ENCODE data around the gene LGI2. TPM values are rescaled to one million over a fixed set of nuclear protein-coding genes. Genes with fewer than 3 reads are reported as not detected.
"Not testable (repeated sequence)": the region's sequence is repeated elsewhere in the genome, so short reads cannot be mapped to it uniquely, and the experiment has no call there.

Gene LGI2
- polyA plus RNA-seq, 1 donor, result 26.7 TPM

GRCh38 chr4:25052037-25052436, 21.3 kb upstream of the LGI2 start:
- DNase-seq, result not testable (repeated sequence)

GRCh38 chr4:25051534-25051933, 20.8 kb upstream of the LGI2 start:
- DNase-seq, result no peak

GRCh38 chr4:25050370-25051078, 19.8 kb upstream of the LGI2 start:
- DNase-seq, result no peak

GRCh38 chr4:25043548-25043947, 12.8 kb upstream of the LGI2 start:
- DNase-seq, result no peak

- DNase-seq, result no peak
These were observed 2.8 kb upstream of the LGI2 start for GRCh38 chr4:25033526-25033925.

- DNase-seq, result no peak
These were observed 1.4 kb upstream of the LGI2 start for GRCh38 chr4:25032126-25032525.

GRCh38 chr4:25031077-25031621, 403 bp upstream of the LGI2 start:
- DNase-seq, result no peak

GRCh38 chr4:25029479-25030276, 1.1 kb downstream of the LGI2 start:
- DNase-seq, result no peak

- no peak for DNase-seq
These were observed 1.9 kb downstream of the LGI2 start for GRCh38 chr4:25028851-25029250.

GRCh38 chr4:25022766-25023165, 8.0 kb downstream of the LGI2 start:
- DNase-seq, result no peak

- no peak for DNase-seq
These were observed 9.5 kb downstream of the LGI2 start for GRCh38 chr4:25021216-25021615.

- DNase-seq, result no peak
These were observed 10.5 kb downstream of the LGI2 start for GRCh38 chr4:25020236-25020635.

GRCh38 chr4:25019501-25019900, 11.2 kb downstream of the LGI2 start:
- DNase-seq, result no peak

- no peak for DNase-seq
These were observed 15.7 kb downstream of the LGI2 start for GRCh38 chr4:25015012-25015411.

- DNase-seq, result not testable (repeated sequence)
These were observed 16.1 kb downstream of the LGI2 start for GRCh38 chr4:25014662-25014983.

- DNase-seq, result peak; percentile 89
These were observed 16.7 kb downstream of the LGI2 start for GRCh38 chr4:25013756-25014661.

- no peak for DNase-seq
These were observed 18.1 kb downstream of the LGI2 start for GRCh38 chr4:25012655-25013054.

GRCh38 chr4:25011135-25011866, 19.4 kb downstream of the LGI2 start:
- no peak for DNase-seq

- no peak for DNase-seq
These were observed 23.1 kb downstream of the LGI2 start for GRCh38 chr4:25007598-25007997.

- no peak for DNase-seq
These were observed 28.1 kb downstream of the LGI2 start for GRCh38 chr4:25002681-25003080.

- DNase-seq, result no peak
These were observed 29.2 kb downstream of the LGI2 start for GRCh38 chr4:25001509-25001908.

- DNase-seq, result no peak
These were observed 30.1 kb downstream of the LGI2 start for GRCh38 chr4:25000639-25001038.
